HL-60 (cell line): ENCODE results near the gene MACIR.

Experiments
- DNase-seq, 2 experiments: peaks; one replicate each; pipeline ENCODE4 v3.0.0-alpha.2; 2010 to 2020; ENCODE audit warnings: low read depth in 1 of 2, low spot score in 1 of 2
- H3K27ac ChIP-seq: fragments of 250-450 bp; sonication (Bioruptor Pico); replicated peaks from 2 replicates; pipeline ENCODE4 v1.5.1; 2020; ENCODE audit warnings: mild to moderate bottlenecking, moderate library complexity
- H3K27me3 ChIP-seq: fragments of 250-450 bp; sonication (Bioruptor Pico); 2 replicates; pipeline ENCODE4 v1.5.1; 2021; ENCODE audit warnings: mild to moderate bottlenecking, moderate library complexity; ENCODE audit not compliant: insufficient read depth, poor library complexity, severe bottlenecking
- H3K4me3 ChIP-seq: replicated peaks from 2 replicates; pipeline ENCODE4 v1.5.1; 2011; ENCODE audit warnings: mild to moderate bottlenecking, control low read depth, low read length; ENCODE audit not compliant: insufficient read depth
- GABPA ChIP-seq: IDR thresholded peaks from 2 replicates; pipeline ENCODE4 v1.6.1; 2012; ENCODE audit warnings: low read depth
- POLR2AphosphoS5 ChIP-seq: IDR thresholded peaks from 2 replicates; pipeline ENCODE4 v1.6.1; 2012; ENCODE audit warnings: low read depth
- REST ChIP-seq: IDR thresholded peaks from 2 replicates; pipeline ENCODE4 v1.6.1; 2012; ENCODE audit warnings: low read depth; ENCODE audit not compliant: insufficient replicate concordance
- SPI1 ChIP-seq: IDR thresholded peaks from 2 replicates; pipeline ENCODE4 v1.6.1; 2012; ENCODE audit warnings: low read depth, mild to moderate bottlenecking, borderline replicate concordance
- TF ChIP-seq, protein P1 (sequence below): IDR thresholded peaks from one replicate; pipeline ENCODE4 v1.5.1; 2011; ENCODE audit warnings: low read length, control low read depth, inconsistent platforms; ENCODE audit not compliant: insufficient read depth

The MACIR gene

DNA sequence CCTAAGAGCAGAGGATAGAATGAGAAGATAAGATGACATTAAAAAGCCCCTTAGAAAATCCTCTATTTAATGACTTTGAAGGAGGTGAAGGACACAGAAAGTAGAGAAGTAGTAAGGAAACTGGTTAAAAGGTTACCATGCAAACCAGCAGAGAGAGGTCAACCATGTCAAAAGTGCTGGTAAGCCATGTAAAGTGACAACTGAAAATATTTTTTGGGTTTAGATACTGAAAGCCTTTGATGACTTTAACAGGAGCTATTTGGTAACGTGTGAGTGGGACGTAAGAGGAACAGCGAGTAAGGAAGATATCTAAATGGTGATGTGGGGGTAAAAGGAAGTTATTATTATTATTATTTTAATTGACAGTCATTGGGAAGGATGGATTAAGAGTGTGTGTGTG is 56.9 kb downstream of the MACIR start:
- no peak overlapping the region for H3K4me3 ChIP-seq
- no peak overlapping the region for H3K27ac ChIP-seq
- no peak for TF ChIP-seq SPI1
- TF ChIP-seq, protein P1, sequence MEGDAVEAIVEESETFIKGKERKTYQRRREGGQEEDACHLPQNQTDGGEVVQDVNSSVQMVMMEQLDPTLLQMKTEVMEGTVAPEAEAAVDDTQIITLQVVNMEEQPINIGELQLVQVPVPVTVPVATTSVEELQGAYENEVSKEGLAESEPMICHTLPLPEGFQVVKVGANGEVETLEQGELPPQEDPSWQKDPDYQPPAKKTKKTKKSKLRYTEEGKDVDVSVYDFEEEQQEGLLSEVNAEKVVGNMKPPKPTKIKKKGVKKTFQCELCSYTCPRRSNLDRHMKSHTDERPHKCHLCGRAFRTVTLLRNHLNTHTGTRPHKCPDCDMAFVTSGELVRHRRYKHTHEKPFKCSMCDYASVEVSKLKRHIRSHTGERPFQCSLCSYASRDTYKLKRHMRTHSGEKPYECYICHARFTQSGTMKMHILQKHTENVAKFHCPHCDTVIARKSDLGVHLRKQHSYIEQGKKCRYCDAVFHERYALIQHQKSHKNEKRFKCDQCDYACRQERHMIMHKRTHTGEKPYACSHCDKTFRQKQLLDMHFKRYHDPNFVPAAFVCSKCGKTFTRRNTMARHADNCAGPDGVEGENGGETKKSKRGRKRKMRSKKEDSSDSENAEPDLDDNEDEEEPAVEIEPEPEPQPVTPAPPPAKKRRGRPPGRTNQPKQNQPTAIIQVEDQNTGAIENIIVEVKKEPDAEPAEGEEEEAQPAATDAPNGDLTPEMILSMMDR: no peak
- TF ChIP-seq REST: no peak
- TF ChIP-seq GABPA: no peak
- TF ChIP-seq POLR2AphosphoS5: no peak
- H3K27me3 ChIP-seq: no peaks in the 10 kb centered on the region
- DNase-seq: no peak

DNA sequence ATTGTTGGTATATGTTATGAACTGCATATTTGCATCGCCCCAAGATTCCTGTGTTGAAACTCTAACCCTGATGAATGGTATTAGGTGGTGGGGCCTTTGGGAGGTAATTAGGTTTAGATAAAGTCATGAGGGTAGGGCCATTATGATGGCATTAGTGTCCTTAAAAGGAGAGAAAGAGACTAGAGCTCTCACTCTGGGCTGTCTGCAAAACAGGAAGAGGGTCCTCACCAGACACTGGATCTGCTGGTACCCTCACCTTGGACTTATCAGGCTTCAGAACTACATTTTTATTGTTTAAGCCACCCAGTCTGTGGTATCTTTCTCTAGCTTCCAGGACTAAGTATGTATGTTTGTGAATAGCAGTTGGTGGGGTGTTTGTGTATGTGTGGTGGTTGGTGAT is 68.9 kb downstream of the MACIR start:
- H3K4me3 ChIP-seq: no peak overlapping the region
- no peak overlapping the region for H3K27ac ChIP-seq
- no peak for TF ChIP-seq POLR2AphosphoS5
- TF ChIP-seq REST: no peak
- TF ChIP-seq SPI1: no peak
- no peak for TF ChIP-seq GABPA
- TF ChIP-seq, protein P1: no peak
- no peak for DNase-seq
- H3K27me3 ChIP-seq: no peaks in the 10 kb centered on the region

DNA sequence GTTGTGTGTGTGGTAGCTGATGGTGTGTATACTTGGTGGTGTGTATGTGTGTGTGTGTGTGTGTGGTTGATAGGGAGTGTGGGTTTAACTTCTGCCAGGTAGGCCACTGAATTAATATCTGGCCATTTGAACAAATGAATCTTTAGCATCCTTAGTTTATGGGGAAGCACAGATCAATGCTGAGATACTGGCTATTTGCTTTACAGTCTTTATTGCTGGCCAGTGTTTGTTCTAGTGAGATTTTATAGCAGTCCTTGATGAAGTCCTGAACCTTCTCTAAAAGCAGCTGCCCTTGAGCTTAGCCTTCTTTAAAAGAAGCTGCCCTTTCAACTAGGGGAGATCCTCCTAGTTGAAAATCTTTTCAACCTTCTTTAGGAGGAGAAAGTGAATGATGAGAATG is 69.3 kb downstream of the MACIR start:
- Histone ChIP-seq H3K4me3 (no peak overlapping the region), H3K27me3 (no peaks in the 10 kb centered on the region), H3K27ac (no peak overlapping the region)
- no peak for DNase-seq
- TF ChIP-seq GABPA (no peak), REST (no peak), POLR2AphosphoS5 (no peak), SPI1 (no peak)
- TF ChIP-seq, protein P1: no peak
